Stomach (tissue), 9 donors: Measurements from ENCODE around the gene ACVR2A. TPM values are rescaled to one million over a fixed set of nuclear protein-coding genes. Genes with fewer than 3 reads are reported as not detected.

ENCODE experiments used
- DNase-seq, 2 donors: peaks; one replicate each; pipeline versions ENCODE4 v3.0.0 to v3.0.0-alpha.2; 2013 to 2019
- H3K27ac ChIP-seq, 5 donors: fragments of 200-600 bp in 4 of 5; sonication (generic) in 4 of 5; one replicate each; pipeline ENCODE4 v1.5.1; 2013 to 2019; ENCODE audit warnings: mild to moderate bottlenecking in 1 of 5, moderate library complexity in 1 of 5
- H3K27me3 ChIP-seq, 3 donors: fragments of 200-600 bp; sonication (generic); one replicate each; pipeline ENCODE4 v1.5.1; 2017 to 2019; ENCODE audit warnings: mixed run types in 1 of 3
- H3K36me3 ChIP-seq, 4 donors: fragments of 200-600 bp; sonication (generic); 1 replicate in 3 of 4; 2 replicates in 1 of 4; pipeline ENCODE4 v1.5.1; 2016 to 2019
- H3K4me1 ChIP-seq, 4 donors: fragments of 200-600 bp; sonication (generic); one replicate each; pipeline ENCODE4 v1.5.1; 2016 to 2019
- H3K4me3 ChIP-seq, 4 donors: fragments of 200-600 bp; sonication (generic) in 3 of 4; one replicate each; pipeline ENCODE4 v1.5.1; 2016 to 2019; ENCODE audit warnings: mild to moderate bottlenecking in 1 of 4
- H3K9me3 ChIP-seq, 4 donors: fragments of 200-600 bp; sonication (generic); one replicate each; pipeline ENCODE4 v1.5.1; 2016 to 2019
- EP300 ChIP-seq: sonication (generic); formaldehyde crosslinking; IDR thresholded peaks from one replicate; pipeline ENCODE4 v1.6.1; 2017; ENCODE audit warnings: antibody characterized with exemption
- POLR2A ChIP-seq, 4 donors: fragments of 450-650 bp; IDR thresholded peaks; one replicate each; pipeline ENCODE4 v1.6.1; 2016; ENCODE audit warnings: antibody characterized with exemption in 4 of 4, control low read depth in 2 of 4, mild to moderate bottlenecking in 1 of 4, moderate library complexity in 1 of 4
- POLR2AphosphoS5 ChIP-seq, 3 donors: sonication (generic); formaldehyde crosslinking; IDR thresholded peaks; one replicate each; pipeline ENCODE4 v1.6.1; 2016; ENCODE audit warnings: antibody characterized with exemption in 3 of 3
- WGBS, 5 donors: extraction: QIAGEN DNeasy Blood & Tissue Kit in 3 of 5; methylation state at CpG; one replicate each; pipeline versions ENCODE4 v1.1.5 to v1.1.7; 2013 to 2018; 5-methylcytosine and 5-hydroxymethylcytosine counted together
- intact Hi-C: fragments of 100-400 bp; cut with DNase I; formaldehyde crosslinking; loops from one replicate; pipeline ENCODE4 v1.15.1; 2023; ENCODE audit warnings: low total_unique reads
- polyA plus RNA-seq, 3 donors: library from polyadenylated mRNA; stranded (reverse); fragments of 200-250 nt; gene quantifications; one replicate each; pipeline ENCODE4 v1.2.3, GENCODE V29; 2013
- total RNA-seq, 5 donors: library from RNA; depleted of rRNA; stranded (reverse); fragments of >200 nt; gene quantifications; one replicate each; pipeline versions ENCODE4 v1.1.0 to v1.2.3, GENCODE V29; 2014 to 2016
- TF ChIP-seq, protein P1 (sequence below), 7 experiments: fragments of 450-650 bp in 4 of 7; fragments of 200-600 bp in 3 of 7; sonication (generic) in 3 of 7; IDR thresholded peaks; one replicate each; pipeline ENCODE4 v1.5.1; 2016 to 2019; ENCODE audit warnings: antibody characterized with exemption in 7 of 7, control low read depth in 2 of 7, mild to moderate bottlenecking in 1 of 7
- donor health status: healthy with polysubstance abuse.
- donor health status: Bipolar disorder and iron deficiency.
- donor health status: healthy.

Gene ACVR2A
- total and polyA plus RNA-seq, 8 donors: 1.9 to 46.8 (median 11.6) TPM

DNA sequence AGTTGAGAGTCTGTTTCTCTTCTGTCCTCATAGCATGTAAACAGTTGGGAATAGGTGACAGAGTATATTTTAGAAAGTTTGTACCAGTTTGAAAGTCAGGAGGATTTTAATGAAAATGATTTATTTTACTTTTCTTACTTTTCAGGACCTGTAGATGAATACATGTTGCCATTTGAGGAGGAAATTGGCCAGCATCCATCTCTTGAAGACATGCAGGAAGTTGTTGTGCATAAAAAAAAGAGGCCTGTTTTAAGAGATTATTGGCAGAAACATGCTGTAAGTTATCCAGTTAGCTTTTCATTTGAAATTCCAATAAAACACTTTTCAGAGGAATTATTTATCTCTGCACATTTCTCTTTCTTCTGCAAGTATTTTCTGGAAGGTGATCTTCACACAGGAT, 81.1 kb downstream of the ACVR2A start:
- intact Hi-C loops: no loop called here
- TF ChIP-seq POLR2A (IDR thresholded peaks at IDR 0.05): no peak
- TF ChIP-seq POLR2AphosphoS5 (IDR thresholded peaks at IDR 0.05): no peak
- TF ChIP-seq EP300: no peak
- TF ChIP-seq, protein P1, sequence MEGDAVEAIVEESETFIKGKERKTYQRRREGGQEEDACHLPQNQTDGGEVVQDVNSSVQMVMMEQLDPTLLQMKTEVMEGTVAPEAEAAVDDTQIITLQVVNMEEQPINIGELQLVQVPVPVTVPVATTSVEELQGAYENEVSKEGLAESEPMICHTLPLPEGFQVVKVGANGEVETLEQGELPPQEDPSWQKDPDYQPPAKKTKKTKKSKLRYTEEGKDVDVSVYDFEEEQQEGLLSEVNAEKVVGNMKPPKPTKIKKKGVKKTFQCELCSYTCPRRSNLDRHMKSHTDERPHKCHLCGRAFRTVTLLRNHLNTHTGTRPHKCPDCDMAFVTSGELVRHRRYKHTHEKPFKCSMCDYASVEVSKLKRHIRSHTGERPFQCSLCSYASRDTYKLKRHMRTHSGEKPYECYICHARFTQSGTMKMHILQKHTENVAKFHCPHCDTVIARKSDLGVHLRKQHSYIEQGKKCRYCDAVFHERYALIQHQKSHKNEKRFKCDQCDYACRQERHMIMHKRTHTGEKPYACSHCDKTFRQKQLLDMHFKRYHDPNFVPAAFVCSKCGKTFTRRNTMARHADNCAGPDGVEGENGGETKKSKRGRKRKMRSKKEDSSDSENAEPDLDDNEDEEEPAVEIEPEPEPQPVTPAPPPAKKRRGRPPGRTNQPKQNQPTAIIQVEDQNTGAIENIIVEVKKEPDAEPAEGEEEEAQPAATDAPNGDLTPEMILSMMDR (IDR thresholded peaks at IDR 0.05): no peak
- DNase-seq: peak in 1 of 2 donors; percentile 43

DNA sequence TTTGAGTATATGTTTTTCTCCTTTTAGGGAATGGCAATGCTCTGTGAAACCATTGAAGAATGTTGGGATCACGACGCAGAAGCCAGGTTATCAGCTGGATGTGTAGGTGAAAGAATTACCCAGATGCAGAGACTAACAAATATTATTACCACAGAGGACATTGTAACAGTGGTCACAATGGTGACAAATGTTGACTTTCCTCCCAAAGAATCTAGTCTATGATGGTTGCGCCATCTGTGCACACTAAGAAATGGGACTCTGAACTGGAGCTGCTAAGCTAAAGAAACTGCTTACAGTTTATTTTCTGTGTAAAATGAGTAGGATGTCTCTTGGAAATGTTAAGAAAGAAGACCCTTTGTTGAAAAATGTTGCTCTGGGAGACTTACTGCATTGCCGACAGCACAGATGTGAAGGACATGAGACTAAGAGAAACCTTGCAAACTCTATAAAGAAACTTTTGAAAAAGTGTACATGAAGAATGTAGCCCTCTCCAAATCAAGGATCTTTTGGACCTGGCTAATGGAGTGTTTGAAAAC, 82.3 kb downstream of the ACVR2A start:
- no peak for DNase-seq
- TF ChIP-seq POLR2AphosphoS5 (IDR thresholded peaks at IDR 0.05) (no peak), POLR2A (IDR thresholded peaks at IDR 0.05) (no peak), EP300 (no peak)
- TF ChIP-seq, protein P1 (IDR thresholded peaks at IDR 0.05): no peak
- Histone ChIP-seq H3K27me3 (no peaks in the 10 kb centered on the region), H3K27ac (no peak overlapping the region), H3K36me3 (peaks cover 4 to 52% (median 32%) of the 10 kb centered on the region in 4 donors), H3K9me3 (no peaks in the 10 kb centered on the region), H3K4me1 (peaks cover 0 to 20% (median 4%) of the 10 kb centered on the region in 4 donors), H3K4me3 (no peak overlapping the region)
- 94 to 99% (median 96%) methylated on average over 4 of the region's 4 CpGs for WGBS, 5 donors
- intact Hi-C loops: no loop called here

More for the DNA sequence above, 81.1 kb downstream of the ACVR2A start:
- H3K27me3 ChIP-seq: no peaks in the 10 kb centered on the region
- peaks cover 4 to 59% (median 41%) of the 10 kb centered on the region in 4 donors for H3K36me3 ChIP-seq
- H3K4me1 ChIP-seq: peaks cover 0 to 20% (median 4%) of the 10 kb centered on the region in 4 donors
- H3K4me3 ChIP-seq: no peak overlapping the region
- no peak overlapping the region for H3K27ac ChIP-seq
- no peaks in the 10 kb centered on the region for H3K9me3 ChIP-seq

DNA sequence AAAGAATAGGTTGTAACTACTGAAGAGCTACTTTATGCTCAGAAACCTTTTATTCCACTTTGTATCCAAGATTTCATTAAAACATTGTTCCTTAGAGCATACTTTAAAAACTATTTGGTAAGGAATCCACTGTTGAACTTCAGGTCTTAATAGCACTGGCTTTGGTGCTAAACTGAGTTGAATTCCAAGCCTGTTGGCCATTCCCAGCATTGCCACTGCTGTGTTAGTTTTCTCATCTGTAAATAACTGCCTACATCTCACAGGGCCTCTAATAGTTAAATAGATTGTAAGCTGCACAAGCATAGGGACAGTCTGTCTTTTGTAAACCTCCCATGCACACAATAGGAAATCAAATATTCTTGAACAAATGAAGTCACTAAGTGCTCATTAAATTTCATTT, 89.1 kb downstream of the ACVR2A start:
- Histone ChIP-seq H3K27me3 (no peaks in the 10 kb centered on the region), H3K36me3 (peaks cover 7 to 72% (median 55%) of the 10 kb centered on the region in 4 donors), H3K4me1 (peaks cover 0 to 1% (median under 1%) of the 10 kb centered on the region in 4 donors), H3K9me3 (no peaks in the 10 kb centered on the region), H3K4me3 (no peak overlapping the region), H3K27ac (no peak overlapping the region)
- no peak for DNase-seq
- intact Hi-C loops: no loop called here
- TF ChIP-seq EP300: no peak
- no peak for TF ChIP-seq POLR2AphosphoS5 (IDR thresholded peaks at IDR 0.05)
- TF ChIP-seq POLR2A (IDR thresholded peaks at IDR 0.05): no peak
- TF ChIP-seq, protein P1 (IDR thresholded peaks at IDR 0.05): no peak

DNA sequence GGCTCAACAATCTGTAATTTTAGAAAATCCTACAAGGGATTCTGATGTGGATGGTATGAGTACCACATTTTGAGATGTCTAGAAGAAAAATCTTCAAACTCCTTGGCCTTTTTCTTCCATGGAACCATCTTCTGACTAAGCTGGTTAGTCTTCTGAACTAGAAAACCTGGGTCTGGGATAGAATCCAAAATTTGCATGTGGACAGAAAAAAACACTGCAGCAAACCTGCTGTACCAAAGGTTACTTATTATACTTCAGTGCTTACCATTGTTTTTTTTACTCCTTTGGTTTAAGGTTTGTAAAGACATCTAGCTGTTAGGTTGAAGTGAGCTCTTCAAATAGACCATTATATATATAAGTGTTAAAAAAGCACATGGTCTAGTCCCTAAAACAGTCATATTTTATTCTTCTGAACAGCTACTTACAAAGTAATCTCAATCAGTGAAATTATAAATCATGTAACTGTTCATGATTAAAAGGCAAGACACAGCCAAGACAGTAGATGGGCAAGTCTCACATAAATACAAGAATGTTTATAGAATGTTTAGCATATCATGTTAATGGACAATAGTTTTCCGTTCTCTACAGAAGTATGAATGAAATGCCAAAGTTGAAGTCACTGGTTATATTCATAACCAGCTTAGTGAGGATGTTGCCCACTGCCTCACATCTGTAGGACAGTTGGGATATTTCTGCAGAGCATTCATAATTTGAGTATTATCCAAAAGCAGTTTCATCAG, 90.2 kb downstream of the ACVR2A start:
- Histone ChIP-seq H3K27me3 (no peaks in the 10 kb centered on the region), H3K27ac (no peak overlapping the region), H3K4me1 (peaks cover 0 to 12% (median 3%) of the 10 kb centered on the region in 4 donors), H3K36me3 (peaks cover 7 to 69% (median 54%) of the 10 kb centered on the region in 4 donors), H3K4me3 (no peak overlapping the region), H3K9me3 (no peaks in the 10 kb centered on the region)
- no peak for DNase-seq
- TF ChIP-seq POLR2AphosphoS5 (IDR thresholded peaks at IDR 0.05) (no peak), EP300 (no peak), POLR2A (IDR thresholded peaks at IDR 0.05) (no peak)
- TF ChIP-seq, protein P1 (IDR thresholded peaks at IDR 0.05): no peak
- intact Hi-C loops: no loop called here
- WGBS, 5 donors: 38 to 76% (median 58%) methylated on average over 1 of the region's 1 CpG
